Endothelial cell of umbilical vein (primary cell): ENCODE data around the gene CAMK2N1.

Source experiments
- EZH2 ChIP-seq: IDR thresholded peaks from 2 replicates; pipeline ENCODE4 v1.6.1; 2012; ENCODE audit warnings: borderline replicate concordance, low read depth, mild to moderate bottlenecking, moderate library complexity, low read length, inconsistent platforms; ENCODE audit not compliant: severe bottlenecking
- FOS ChIP-seq: IDR thresholded peaks from 2 replicates; pipeline ENCODE4 v1.6.1; 2011; ENCODE audit warnings: mild to moderate bottlenecking, low read length, moderate library complexity, borderline replicate concordance; ENCODE audit not compliant: insufficient read depth
- GATA2 ChIP-seq: IDR thresholded peaks from 2 replicates; pipeline ENCODE4 v1.7.0; 2011; ENCODE audit warnings: low read depth, mild to moderate bottlenecking, moderate library complexity, mixed read lengths, low read length; ENCODE audit not compliant: insufficient read length, insufficient read depth
- JUN ChIP-seq: IDR thresholded peaks from 2 replicates; pipeline ENCODE4 v1.6.1; 2011; ENCODE audit warnings: borderline replicate concordance, low read depth; ENCODE audit not compliant: insufficient read length, insufficient read depth
- MAX ChIP-seq: IDR thresholded peaks from 2 replicates; pipeline ENCODE4 v1.6.1; 2011; ENCODE audit not compliant: insufficient read depth, insufficient read length
- MYC ChIP-seq: IDR thresholded peaks from one replicate; pipeline ENCODE4 v1.6.1; 2011; ENCODE audit warnings: mild to moderate bottlenecking, low read depth, low read length
- POLR2A ChIP-seq: IDR thresholded peaks from 2 replicates; pipeline ENCODE4 v1.6.1; 2012; ENCODE audit warnings: low read depth, mild to moderate bottlenecking, control low read depth, low read length
- POLR2AphosphoS5 ChIP-seq: IDR thresholded peaks from 2 replicates; pipeline ENCODE4 v1.6.1; 2012; ENCODE audit warnings: low read depth, mild to moderate bottlenecking, control low read depth, low read length, moderate library complexity; ENCODE audit not compliant: insufficient read depth
- TF ChIP-seq, protein P1 (sequence below), 2 donors: IDR thresholded peaks; 1 replicate in 1 of 2; 2 replicates in 1 of 2; pipeline ENCODE4 v1.5.1; 2011; ENCODE audit warnings: low read length in 2 of 2, mild to moderate bottlenecking in 2 of 2, moderate library complexity in 2 of 2, control low read depth in 1 of 2, inconsistent platforms in 1 of 2, low read depth in 1 of 2; ENCODE audit not compliant: insufficient read depth in 1 of 2; ENCODE audit errors: extremely low read depth in 1 of 2

DNA sequence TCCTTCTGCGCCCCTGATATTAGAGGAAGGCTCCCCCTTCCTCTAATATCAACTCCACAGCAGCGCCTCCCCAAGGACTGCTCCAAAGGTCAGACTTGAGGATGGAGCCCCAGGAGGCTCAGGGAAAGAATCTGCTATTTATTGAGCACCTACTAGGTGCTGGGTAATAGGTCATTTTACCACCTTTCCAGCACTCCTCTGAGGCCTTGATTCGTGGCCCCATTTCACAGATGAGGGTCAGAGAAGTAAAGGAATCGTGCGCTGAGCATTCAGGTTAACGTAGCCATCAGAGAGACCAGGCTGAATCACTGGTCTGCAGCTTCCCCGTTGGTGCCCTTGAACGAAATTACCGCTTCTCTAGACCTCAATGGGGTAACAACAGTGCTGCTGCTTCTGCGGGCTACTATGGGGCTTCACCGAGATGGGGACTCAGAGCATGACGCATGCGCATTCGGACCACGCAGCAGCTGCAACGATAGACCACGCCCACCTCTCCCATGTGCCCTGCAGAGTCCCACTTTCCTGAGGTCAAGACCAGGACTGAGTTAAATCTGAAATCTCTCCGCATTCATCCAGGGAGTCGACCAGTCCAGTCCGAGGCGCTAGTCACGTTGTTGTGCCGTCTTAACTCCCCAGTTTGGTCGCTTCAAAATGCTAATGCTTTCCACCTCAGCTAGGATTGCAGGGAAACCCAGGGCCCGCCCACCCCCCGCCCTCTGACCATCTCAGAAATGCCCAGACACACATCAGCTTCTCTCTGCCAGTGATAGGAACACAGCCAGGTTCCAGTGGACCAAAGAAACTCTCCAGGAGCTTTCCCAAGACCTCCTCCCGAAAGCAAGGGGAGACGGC is 12.9 kb downstream of the CAMK2N1 start:
- TF ChIP-seq, protein P1, sequence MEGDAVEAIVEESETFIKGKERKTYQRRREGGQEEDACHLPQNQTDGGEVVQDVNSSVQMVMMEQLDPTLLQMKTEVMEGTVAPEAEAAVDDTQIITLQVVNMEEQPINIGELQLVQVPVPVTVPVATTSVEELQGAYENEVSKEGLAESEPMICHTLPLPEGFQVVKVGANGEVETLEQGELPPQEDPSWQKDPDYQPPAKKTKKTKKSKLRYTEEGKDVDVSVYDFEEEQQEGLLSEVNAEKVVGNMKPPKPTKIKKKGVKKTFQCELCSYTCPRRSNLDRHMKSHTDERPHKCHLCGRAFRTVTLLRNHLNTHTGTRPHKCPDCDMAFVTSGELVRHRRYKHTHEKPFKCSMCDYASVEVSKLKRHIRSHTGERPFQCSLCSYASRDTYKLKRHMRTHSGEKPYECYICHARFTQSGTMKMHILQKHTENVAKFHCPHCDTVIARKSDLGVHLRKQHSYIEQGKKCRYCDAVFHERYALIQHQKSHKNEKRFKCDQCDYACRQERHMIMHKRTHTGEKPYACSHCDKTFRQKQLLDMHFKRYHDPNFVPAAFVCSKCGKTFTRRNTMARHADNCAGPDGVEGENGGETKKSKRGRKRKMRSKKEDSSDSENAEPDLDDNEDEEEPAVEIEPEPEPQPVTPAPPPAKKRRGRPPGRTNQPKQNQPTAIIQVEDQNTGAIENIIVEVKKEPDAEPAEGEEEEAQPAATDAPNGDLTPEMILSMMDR (IDR thresholded peaks at IDR 0.05; ENCODE audit: extremely low read depth in 1 of 2, insufficient read depth in 1 of 2, low read depth in 1 of 2, low read length in 2 of 2) = no peak
- TF ChIP-seq POLR2A (no peak), FOS (no peak), JUN (no peak), POLR2AphosphoS5 (no peak), EZH2 (no peak), GATA2 (no peak), MYC (no peak), MAX (no peak)
